GM18507 (cell line): Measurements from ENCODE around the gene HP1BP3.
A peak's percentile ranks its signal among the peaks of the same experiment; 100 is the strongest.

Experiments used
- DNase-seq: peaks from one replicate; pipeline ENCODE4 v3.0.0; 2011; ENCODE audit warnings: low read depth; ENCODE audit not compliant: insufficient read length; ENCODE audit errors: extremely low spot score
- FAIRE-seq: peaks from 2 replicates; lab custom pipeline; 2011; peaks lifted over from hg19 to GRCh38; lab: Jason Lieb, UNC

Gene HP1BP3

DNA sequence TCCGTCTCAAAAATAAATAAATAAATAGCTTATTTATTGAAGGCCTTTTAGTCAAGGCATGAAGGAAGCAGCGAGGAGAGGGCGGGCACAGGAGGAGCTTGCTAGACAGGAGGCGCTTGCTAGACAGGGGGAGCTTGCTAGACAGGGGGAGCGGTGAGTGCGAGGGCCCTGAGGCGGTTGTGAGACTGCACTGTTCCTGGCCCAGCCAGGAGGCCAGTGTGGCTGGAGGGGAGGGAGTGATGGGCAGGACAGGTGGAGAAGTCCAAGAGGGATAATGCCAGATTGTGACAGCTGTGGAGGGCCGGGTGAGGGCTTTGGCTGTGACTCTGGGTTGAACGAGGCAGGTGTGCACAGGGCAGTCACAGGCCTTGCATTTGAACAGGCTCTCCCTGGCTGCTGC, 87.5 kb downstream of the HP1BP3 start:
- no peak for FAIRE-seq
- no peak for DNase-seq

DNA sequence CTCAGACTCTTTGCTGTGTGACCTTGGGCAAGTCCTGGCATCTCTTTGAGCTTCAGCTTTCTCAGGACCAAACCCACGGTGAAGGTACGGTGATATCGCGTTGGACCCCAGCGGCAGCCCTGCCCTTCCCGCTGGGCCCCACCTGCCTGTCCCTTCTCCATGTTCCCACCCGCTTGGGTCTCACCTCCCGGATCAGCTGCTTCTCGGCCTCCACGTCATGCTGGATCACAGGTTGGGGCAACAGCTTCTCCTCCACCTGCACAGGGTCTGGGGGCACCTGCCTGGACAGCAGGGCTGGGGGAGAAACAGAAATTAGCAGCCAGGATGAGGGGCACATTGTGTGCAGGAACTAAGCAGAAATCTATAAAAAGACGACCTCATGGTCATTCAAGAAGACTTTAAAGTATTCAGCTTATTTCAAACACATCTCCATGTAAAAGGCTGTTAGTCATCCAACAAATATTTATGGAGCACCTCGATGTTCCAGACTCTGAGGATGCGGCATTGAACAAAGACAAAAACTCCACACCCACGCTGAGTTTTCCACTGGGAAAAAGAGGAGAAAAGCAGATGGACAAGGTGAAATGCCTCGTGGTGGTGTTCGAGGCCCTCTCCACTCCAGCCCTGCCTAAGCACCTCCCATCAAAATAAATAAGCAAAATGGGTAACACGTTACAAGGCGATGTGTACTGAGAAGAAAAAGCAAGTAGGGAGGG, 88.8 kb downstream of the HP1BP3 start:
- DNase-seq (no peak), FAIRE-seq (no peak)

- DNase-seq (no peak), FAIRE-seq (no peak)
These were observed 89.5 kb downstream of the HP1BP3 start for GRCh38 chr1:20697563-20697962.

DNA sequence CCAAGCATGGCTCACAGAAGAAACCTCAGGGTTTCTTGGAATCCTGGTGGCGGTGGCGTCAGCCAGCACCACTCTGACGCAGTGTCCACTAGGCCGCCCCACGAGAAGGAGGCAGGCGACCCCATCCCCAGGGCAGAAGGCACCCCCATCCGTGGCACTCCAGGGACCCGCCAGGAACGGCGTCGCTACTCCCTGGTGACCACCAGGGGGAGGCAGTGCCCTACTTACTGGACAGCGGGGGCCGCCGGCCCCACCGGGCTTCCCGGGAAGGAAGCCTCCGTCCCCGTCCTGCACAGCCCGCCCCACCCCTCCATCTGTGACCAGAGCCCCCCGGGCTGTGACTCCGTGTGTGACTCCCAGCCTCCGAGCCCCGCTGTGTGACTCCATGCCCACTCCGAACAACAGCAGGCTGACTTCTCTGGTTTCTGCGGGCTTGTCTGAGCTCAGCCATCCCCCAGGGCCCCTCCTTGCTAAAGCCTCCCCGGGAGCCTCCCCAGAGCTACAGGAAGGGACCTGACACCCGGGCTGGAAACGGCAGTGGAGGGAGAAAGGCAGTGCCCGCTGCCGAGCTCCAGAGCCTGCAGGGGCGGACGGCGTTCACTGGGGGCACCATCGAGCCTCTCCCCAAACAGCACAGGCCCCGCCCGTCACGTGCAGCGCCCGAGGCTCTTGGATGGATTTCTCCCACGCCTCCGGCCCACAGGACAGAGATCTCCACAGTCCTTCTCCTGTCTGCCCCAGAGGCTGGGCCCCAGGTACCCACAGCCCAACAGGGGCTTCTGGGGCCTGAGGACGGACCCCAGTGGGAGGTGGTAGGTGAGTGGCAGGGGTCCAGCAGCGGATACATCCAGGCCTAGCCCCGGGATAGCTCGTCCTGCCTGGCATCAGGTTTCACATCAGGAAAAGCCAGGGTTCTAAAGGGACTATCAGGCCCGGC, 90.4 kb downstream of the HP1BP3 start:
- FAIRE-seq (peak; percentile 71), DNase-seq (peak; percentile 84)

DNA sequence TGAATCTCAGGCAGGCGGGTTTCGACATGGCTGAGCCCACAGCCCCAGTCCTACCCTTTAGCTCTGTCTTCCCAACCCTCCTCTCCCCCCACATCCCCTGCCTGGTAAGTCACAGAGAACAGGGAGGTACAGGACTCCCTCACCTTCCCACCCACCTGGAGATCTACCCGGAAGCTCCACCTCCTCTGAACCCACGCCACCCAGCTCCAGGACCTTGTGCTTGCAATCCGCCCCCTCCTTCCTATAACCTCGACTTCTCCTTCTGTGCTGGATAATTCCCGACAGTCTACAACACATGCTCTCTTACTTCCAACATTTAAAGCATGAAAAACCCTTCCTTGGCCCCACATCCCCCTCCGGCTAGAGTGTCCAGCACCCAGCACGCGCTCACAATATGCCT, 91.6 kb downstream of the HP1BP3 start:
- DNase-seq (no peak), FAIRE-seq (no peak)

GRCh38 chr1:20693623-20694022, 93.5 kb downstream of the HP1BP3 start:
- no peak for FAIRE-seq

More at GRCh38 chr1:20693623-20694022, 93.5 kb downstream of the HP1BP3 start:
- DNase-seq, result no peak
